ENCODE measurements around the gene CFAP90.

Gene CFAP90, protein sequence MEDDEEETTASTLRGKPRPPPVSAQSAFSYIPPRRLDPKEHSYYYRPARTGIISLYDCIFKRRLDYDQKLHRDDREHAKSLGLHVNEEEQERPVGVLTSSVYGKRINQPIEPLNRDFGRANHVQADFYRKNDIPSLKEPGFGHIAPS

DNA sequence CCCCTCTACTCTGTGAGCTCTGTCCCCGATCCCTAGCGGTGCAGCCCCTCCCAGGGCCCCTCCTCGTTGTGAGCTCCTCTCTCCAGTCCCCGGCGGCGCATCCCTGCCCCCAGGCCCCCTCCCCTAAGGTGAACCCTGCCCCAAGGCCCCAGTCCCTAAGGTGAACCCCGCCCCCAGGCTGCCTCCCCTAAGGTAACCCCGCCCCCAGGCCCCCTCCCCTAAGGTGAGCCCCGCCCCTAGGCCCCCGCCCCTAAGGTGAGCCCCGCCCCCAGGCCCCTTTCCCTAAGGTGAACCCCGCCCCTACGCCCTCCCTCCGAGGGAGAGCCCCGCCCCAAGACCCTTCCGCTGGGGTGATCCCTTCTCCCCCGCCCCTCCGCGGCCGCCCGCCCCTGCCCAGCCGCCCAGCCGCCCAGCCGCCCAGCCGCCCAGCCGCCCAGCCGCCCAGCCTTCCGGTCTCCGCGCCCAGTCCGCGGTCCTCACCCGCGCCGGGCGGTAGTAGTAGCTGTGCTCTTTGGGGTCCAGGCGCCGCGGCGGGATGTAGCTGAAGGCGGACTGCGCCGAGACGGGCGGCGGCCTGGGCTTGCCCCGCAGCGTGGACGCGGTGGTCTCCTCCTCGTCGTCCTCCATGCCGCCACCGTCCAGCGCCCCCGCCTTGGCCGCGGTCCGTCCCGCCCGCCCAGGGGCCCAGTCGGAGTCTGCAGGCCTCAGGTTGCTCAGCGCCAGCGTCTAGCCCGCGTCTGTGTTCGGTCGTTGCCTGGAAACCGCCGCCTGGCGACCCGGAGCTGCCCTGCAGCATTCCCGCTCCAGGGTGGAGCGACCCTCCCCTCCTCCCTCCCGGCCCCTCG lies at the start of gene CFAP90:
Gene CFAP90, minus strand, starts transcription at position 739 of the 845 bp plus-strand sequence. Its CDS starts 112 bp downstream, at position 627.
- peak in 38 of 42 donors; percentile 30 to 79 (median 56) for DNase-seq
- intact Hi-C loops (cut with DNase I) = no loop called here

DNA sequence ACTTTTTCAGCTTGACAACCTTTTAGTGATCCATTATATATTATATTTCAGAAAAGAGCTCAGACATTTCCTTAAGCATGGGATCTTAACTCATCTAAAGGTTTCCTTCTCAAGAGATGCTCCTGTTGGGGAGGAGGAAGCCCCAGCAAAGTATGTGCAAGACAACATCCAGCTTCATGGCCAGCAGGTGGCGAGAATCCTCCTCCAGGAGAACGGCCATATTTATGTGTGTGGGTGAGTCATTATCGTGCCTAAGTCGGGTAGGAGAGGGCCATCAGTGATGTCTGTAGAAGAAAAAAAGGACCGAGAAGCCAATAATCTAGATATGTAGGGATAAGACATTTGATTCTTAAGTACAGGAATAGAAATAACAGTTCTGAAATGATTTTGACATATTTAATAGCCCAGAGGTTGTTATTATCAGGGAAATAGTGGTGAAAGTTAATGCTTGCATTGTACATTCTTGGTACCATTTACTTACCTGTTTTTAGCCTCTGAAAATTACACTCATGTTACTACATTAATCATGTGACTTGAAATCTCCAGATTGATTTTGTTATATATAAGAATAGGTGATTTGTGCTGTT lies 46.2 kb upstream of the CFAP90 start:
- intact Hi-C loops (cut with DNase I) = no loop called here
- DNase-seq = no peak

DNA sequence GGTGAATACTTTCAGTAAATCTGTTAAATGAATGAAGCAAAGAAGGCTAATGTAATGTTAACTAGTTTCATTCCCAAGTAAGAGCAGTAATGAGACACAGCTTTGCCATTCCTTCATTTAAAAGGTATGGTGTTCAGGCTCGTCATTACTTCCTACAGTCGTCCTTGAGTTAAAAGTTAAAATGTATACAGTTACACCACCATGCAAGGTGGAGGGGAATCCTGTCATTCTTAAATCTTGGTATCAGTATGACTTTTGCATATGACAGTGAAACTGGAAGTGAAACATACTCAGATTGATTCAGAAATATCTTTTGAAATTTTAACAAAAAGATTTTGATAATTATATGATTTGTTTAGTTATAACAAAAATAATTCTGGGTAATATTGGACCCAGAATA lies 43.9 kb upstream of the CFAP90 start:
- intact Hi-C loops (cut with DNase I) = no loop called here
- DNase-seq = no peak

DNA sequence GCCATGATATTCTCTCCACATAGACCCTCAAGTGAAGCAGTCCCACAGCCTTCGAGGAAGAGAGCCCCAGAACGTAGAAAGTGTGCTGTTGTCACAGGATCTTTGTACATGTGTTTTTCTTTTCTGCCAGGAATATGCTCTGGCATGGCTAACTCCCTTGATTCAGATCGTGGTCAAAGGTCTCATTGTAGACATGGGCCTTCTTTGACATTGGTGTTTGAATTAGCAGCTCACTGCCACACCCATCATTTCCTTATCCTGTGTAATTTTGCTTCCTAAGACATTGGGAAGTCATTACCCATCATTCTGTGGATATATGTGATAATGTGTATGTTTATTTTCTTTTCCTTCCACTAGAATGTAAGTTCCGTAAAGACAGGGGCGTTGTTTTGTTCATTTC lies 43.5 kb upstream of the CFAP90 start:
- intact Hi-C loops (cut with DNase I) = no loop called here
- no peak for DNase-seq

DNA sequence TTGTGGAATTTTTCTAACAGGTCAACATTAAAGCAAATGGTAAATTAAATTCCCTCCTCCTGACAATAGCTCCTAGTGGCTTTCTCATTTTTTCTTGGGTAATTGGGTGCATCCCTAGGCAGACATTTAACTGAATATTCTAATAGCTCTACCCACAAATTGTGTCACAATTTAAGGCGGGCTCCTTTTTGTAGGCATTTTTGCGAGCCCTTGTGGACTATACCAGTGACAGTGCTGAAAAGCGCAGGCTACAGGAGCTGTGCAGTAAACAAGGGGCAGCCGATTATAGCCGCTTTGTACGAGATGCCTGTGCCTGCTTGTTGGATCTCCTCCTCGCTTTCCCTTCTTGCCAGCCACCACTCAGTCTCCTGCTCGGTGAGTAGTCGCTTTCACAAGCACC lies 38.0 kb upstream of the CFAP90 start:
- intact Hi-C loops (cut with DNase I) = no loop called here
- no peak for DNase-seq

DNA sequence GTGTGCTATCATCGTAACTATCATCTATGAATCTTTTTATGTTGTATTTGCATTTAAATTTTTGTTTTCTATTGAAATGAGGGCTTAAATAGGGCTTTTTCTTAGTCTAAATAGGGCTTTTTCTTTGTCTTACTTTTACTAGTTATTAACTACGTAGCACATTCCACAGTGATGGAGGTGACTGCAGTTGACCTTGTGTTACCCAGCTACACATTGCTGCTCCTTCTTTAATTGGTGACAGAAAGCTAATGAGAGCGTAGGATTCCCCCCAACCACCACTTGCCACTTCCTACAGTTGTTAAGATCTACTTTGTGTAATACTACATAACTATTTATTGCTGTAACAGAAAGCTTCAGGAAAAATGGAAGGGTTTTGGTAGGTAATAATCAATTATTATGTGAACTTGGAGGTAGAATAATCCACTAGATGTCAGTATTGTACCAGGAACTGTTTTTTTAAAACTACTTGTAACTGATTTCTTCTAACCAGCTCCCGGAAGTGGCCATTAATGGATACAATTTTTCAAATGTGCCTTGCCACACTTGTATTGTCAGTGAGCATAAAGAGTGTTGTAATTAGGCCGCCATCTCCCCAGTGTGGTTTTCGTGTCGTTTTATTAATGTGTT lies 36.0 kb upstream of the CFAP90 start:
- intact Hi-C loops (cut with DNase I) = no loop called here
- DNase-seq = no peak

DNA sequence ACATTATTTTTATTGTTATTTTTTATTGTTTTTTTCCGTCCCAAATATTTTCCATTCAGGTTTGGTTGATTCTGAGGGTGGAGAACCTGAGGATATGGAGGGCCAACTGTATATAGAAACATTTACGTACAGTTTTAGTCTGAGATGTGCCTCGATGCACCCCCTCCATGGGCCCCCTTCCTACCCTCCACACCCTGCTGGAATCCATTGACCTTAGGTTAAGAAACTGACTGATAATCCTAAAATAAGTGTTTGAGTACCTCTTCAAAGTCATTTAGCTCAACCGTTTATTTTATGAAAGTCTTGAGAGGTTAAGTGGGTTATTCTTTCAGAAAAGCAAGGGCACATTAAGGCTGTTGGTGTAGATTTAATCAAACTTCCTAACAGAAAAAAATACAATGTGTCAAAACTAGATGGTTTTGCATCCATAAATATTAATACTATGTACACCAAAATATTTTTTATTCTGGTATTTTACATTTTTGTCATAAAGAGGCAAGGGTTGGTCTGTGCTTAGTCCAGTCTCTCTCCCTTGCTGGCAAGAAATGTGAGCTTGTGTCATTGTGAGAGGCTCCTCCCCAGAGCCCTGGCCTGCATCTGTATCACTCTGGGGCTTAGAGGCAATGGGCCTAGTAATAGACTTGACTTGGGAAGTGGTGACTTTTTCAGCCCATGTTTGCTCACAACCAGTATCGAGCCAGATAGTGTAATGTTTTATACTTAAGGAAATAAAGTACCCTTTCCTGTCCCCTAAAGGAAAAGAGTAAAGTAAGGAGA lies 33.7 kb upstream of the CFAP90 start:
- peak in 33 of 42 donors; percentile 20 to 81 (median 60) for DNase-seq
- intact Hi-C loops (cut with DNase I) = no loop called here

DNA sequence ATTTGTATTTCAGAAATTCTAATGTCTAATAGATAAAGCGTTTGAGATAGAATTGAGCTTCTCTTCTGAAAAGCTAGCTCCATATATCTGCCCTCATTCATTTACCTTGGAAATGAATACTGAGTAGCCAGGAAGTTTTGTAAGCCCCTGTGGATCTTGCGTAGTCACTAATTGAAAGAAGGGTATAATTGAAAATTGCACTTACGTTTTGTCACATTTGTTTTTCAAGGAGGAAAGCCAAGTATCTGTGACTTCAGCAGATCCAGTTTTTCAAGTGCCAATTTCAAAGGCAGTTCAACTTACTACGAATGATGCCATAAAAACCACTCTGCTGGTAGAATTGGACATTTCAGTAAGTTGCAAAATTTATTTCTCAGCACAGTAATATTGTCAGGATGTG lies 32.0 kb upstream of the CFAP90 start:
- intact Hi-C loops (cut with DNase I) = no loop called here
- no peak for DNase-seq

DNA sequence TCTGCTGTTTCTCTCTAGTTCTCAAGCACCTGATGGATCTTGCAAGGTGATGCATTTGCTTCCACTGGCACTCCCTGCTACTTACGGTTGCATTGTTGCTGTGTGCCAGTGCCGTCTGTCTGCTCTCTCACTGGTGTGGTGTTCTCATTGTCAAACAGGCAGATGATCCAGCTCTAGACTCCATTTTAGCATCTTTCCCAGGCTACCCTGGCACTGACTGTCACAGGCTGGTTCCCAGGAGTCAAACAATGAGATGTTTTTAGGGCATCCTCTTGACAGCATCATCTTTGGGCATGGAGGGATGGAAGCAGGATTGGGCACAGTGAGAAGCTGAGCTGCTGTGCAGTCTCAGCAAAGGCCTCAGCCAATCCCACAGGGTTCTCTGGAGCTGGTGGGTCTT lies 30.9 kb upstream of the CFAP90 start:
- peak in 37 of 42 donors; percentile 7 to 85 (median 62) for DNase-seq
- intact Hi-C loops (cut with DNase I) = no loop called here

DNA sequence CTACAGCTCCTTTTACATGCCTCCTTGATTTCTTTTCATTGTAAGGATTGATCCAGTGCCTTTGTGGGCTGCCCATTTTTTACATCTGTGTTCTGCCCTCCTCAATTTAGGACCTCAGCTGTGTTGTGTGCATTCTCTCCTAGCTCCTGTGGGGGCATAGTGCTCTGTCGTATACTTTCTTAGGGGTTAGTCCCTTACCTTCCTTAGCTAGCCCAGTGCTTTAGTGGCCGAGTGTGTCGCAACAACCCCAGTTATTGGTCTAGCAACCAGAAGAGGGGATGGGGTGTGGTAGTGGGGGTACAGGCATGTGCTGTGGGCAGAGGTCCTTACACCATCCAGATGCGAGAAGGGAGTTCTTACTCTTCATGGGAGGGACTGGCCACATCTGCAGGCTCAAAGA lies 30.2 kb upstream of the CFAP90 start:
- no peak for DNase-seq
- intact Hi-C loops (cut with DNase I) = no loop called here

DNA sequence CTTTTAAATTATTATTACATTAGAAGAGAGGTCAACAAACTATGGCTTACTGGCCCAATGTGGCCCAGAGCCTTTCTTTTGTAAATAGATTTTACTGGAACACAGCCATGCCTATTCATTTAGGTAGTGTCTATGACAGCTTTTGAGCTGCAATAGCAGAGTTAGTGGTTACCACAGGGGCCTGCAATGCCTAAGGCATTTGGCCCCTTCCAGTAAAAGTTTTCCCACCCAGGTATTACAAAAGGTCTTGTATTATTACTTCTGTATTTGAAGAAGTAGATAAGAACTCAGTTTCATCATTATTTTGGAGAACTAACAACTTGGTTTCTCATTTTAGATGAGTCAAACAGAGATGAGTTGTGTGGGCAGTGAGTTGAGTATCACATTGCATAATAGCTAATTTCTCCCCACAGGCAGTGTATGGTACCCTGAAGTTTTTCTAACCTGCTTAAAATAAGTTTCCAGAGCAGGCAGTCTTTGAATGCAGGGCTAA lies 27.5 kb upstream of the CFAP90 start:
- intact Hi-C loops (cut with DNase I) = no loop called here
- DNase-seq = peak in 5 of 42 donors; percentile 25 to 50 (median 34)

DNA sequence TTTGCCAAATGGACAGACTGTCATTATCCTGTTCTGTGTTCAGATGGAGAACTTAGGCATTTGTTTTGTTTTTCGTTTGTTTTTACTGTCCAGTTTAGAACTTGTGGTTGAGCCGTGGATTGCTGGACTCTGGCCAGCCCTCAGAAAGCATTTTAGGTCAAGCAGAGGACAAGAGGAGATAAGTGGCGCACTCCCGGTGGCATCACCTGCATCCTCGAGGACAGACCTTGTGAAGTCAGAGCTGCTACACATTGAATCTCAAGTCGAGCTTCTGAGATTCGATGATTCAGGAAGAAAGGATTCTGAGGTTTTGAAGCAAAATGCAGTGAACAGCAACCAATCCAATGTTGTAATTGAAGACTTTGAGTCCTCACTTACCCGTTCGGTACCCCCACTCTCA lies 26.9 kb upstream of the CFAP90 start:
- no peak for DNase-seq
- intact Hi-C loops (cut with DNase I) = no loop called here

DNA sequence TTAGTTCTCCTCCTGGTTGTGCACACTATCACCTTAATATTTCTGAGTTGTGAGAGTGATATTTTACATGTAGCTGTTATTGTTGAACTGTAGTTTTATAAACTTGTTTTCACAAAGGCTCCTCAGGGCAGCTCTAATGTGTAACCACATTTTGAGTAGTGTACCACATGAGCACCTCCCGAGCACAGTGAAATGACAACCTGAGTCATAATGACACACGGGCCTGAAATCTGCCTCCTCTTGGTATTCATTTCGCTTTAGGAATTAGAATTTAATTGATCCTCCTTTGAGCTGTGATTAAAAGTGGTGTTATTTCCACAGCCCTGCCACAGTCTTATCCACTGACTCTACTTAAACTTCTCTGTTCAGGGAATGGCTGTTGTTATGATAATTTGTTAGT lies 25.9 kb upstream of the CFAP90 start:
- peak in 22 of 42 donors; percentile 8 to 68 (median 51) for DNase-seq
- intact Hi-C loops (cut with DNase I) = no loop called here

DNA sequence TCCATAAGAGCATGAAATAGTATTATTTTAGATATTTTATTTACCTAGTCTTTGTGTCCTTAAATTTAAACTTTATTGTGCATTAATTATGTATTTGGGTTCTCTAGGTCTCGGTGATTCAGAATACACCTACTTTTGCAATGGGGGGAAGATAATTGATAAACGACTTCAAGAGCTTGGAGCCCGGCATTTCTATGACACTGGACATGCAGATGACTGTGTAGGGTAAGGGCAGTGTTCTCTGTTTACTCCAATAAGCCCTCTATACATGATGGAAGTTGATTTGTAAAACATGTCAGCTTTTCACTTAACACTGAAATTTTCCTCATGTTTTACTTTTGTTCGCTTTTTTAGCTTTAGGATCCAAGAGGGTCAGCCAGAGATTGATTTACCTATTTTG lies 24.2 kb upstream of the CFAP90 start:
- intact Hi-C loops (cut with DNase I) = no loop called here
- no peak for DNase-seq

DNA sequence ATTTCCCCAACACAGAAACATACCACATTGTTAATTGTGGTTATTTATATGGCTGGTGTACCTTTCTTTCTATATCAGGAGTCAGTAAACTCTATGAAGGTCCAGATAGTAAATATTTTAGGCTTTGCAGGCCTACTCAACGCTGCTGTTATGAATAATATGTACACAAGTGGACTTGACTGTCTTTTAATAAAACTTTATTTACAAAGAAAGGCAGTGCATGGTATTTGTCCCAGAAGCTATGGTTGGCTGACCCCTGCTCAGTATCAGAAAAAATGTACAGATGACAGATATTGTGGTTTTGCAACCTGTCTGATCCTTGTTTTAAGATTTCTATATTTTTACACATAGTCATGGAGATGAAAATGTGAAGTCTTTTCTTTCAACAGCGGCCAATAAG lies 23.7 kb upstream of the CFAP90 start:
- intact Hi-C loops (cut with DNase I) = no loop called here
- no peak for DNase-seq

DNA sequence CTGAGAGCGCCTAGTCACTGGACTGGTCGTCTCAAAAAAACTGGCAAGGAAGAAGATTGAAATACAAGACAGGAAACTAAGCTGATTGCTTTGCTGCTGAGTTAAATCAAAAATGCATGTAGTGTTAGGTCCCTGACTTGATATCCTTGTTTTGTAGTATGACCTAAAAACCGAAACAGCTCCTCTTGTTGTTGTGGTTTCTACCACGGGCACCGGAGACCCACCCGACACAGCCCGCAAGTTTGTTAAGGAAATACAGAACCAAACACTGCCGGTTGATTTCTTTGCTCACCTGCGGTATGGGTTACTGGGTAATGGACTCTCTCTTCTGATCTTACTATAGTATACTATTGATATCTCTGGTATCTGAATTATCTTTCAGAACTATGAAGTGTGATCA lies 22.3 kb upstream of the CFAP90 start:
- intact Hi-C loops (cut with DNase I) = no loop called here
- DNase-seq = no peak

DNA sequence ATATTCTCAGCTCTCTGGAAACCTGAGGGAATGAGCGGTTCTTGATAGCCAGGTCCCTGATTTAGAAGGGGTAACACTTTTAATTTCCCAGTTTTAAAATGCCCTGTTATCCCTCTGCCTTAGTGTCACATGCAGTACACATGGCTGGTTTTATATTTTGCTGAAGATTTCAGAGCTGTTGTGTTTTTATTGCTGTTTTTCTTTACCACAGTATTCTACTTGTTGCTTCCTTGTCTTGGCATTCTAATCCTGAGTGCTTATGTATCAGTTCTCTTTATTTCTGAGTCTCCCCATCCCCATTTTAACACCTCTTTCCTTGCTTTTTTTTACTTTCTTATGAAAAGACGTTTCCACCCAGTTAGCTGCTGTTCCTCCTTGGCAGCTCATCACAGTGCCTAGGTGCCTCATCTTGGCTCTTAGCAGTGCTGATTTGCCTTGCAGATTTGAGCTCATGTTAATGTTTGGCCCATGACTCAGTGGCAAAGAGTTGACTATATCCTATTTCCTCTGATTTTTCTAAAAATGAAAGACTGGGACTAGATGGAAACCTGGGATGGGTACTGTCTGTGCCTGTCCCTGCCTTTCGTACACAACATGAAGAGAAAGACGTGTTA lies 21.7 kb upstream of the CFAP90 start:
- DNase-seq = peak in 6 of 42 donors; percentile 35 to 59 (median 48)
- intact Hi-C loops (cut with DNase I) = no loop called here

DNA sequence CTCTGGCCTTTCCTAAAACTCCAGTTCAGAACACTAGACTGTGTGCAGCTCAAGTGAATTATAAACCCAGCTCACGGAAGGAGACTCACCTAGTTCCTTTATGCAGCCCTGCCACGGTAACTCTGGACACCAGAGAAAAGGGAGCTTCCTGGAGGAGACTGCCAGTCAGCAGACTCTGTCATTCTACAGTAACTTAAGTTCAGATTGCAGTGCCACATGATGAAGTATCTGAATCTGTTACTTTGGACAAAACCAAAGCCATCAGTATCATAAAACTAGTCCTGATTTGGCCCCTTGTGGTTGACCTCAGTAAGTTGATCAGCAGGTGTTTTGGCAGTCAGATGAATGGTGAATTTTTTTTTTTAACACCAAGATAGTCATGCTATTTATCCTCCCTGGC lies 20.7 kb upstream of the CFAP90 start:
- intact Hi-C loops (cut with DNase I) = no loop called here
- DNase-seq = no peak
